ENCODE data around the gene PRKCA. TPM values are rescaled to one million over a fixed set of nuclear protein-coding genes. Genes with fewer than 3 reads are reported as not detected.
A peak's percentile ranks its signal among the peaks of the same experiment; 100 is the strongest.

PRKCA gene
- total RNA-seq, 1 donor from 2014 or later: 16.4 TPM

DNA sequence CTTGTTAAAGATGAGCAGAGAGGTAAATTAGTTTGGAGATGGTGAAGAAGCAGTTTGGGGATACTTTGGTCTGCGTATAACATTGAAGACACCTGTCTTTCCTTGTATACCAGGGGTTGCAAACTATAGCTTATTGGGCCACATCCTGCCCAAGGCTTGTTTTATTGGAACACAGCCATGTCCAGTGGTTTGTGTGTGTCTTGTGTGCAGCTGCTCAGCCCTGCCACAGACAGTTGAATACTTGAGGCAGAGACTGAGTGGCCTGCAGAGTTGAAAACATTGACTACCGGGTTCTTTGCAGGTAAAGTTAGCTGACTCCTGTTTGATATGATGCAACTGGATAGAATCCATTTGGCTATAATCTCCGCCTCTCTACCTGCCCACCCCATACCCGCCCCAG is 224.4 kb downstream of the PRKCA start:
- Mint-ChIP-seq H3K4me3 (ENCODE audit: low read depth) (no peak overlapping the region), H3K4me1 (ENCODE audit: low read depth) (peaks cover 5% of the 10 kb centered on the region), H3K27ac (no peak overlapping the region), H3K27me3 (no peaks in the 10 kb centered on the region), H3K36me3 (ENCODE audit: insufficient read depth) (no peaks in the 10 kb centered on the region), H3K9me3 (ENCODE audit: low read depth) (no peaks in the 10 kb centered on the region)
- TF ChIP-seq, protein P1, sequence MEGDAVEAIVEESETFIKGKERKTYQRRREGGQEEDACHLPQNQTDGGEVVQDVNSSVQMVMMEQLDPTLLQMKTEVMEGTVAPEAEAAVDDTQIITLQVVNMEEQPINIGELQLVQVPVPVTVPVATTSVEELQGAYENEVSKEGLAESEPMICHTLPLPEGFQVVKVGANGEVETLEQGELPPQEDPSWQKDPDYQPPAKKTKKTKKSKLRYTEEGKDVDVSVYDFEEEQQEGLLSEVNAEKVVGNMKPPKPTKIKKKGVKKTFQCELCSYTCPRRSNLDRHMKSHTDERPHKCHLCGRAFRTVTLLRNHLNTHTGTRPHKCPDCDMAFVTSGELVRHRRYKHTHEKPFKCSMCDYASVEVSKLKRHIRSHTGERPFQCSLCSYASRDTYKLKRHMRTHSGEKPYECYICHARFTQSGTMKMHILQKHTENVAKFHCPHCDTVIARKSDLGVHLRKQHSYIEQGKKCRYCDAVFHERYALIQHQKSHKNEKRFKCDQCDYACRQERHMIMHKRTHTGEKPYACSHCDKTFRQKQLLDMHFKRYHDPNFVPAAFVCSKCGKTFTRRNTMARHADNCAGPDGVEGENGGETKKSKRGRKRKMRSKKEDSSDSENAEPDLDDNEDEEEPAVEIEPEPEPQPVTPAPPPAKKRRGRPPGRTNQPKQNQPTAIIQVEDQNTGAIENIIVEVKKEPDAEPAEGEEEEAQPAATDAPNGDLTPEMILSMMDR (IDR thresholded peaks at IDR 0.05; ENCODE audit: unreplicated experiment): no peak
- no peak for DNase-seq (ENCODE audit: low spot score, unreplicated experiment)

- Mint-ChIP-seq H3K27ac (no peak overlapping the region), H3K36me3 (ENCODE audit: insufficient read depth) (no peaks in the 10 kb centered on the region), H3K4me1 (ENCODE audit: low read depth) (peaks cover 5% of the 10 kb centered on the region), H3K4me3 (ENCODE audit: low read depth) (no peak overlapping the region), H3K27me3 (no peaks in the 10 kb centered on the region), H3K9me3 (ENCODE audit: low read depth) (no peaks in the 10 kb centered on the region)
- no peak for DNase-seq (ENCODE audit: low spot score, unreplicated experiment)
- TF ChIP-seq, protein P1 (IDR thresholded peaks at IDR 0.05; ENCODE audit: unreplicated experiment): no peak
These were observed 224.9 kb downstream of the PRKCA start for GRCh38 chr17:66527335-66527734.

GRCh38 chr17:66531851-66532295 is 229.5 kb downstream of the PRKCA start:
- H3K4me1 Mint-ChIP-seq (ENCODE audit: low read depth): peaks cover 12% of the 10 kb centered on the region
- TF ChIP-seq, protein P1 (IDR thresholded peaks at IDR 0.05; ENCODE audit: unreplicated experiment): no peak
- no peak overlapping the region for H3K27ac Mint-ChIP-seq
- no peaks in the 10 kb centered on the region for H3K36me3 Mint-ChIP-seq (ENCODE audit: insufficient read depth)
- no peaks in the 10 kb centered on the region for H3K27me3 Mint-ChIP-seq
- H3K4me3 Mint-ChIP-seq (ENCODE audit: low read depth): no peak overlapping the region
- no peak for DNase-seq (ENCODE audit: low spot score, unreplicated experiment)
- H3K9me3 Mint-ChIP-seq (ENCODE audit: low read depth): no peaks in the 10 kb centered on the region

DNA sequence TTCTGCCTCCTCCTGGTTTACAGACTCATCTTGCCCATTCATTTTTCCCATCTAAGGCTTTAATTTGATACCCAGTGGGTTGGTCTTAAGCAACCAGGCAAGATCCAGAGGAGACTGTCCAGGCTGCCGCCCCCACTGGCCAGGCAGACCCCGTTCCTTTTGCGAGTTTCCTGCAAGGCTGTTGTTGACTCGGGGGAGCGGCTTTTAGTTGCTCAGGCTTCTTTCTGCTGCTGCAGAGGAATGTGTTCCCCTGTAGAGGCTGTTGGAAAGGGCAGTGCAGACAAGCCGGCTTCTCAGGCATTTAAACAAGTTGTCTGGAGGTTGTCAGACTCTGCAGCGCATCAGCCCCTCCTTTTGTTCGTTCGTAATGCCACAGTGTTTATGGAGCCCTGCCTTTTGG is 231.2 kb downstream of the PRKCA start:
- Mint-ChIP-seq H3K27me3 (no peaks in the 10 kb centered on the region), H3K27ac (peak overlapping the region; percentile 62), H3K36me3 (ENCODE audit: insufficient read depth) (no peaks in the 10 kb centered on the region), H3K4me1 (ENCODE audit: low read depth) (peaks cover 12% of the 10 kb centered on the region), H3K4me3 (ENCODE audit: low read depth) (no peak overlapping the region), H3K9me3 (ENCODE audit: low read depth) (no peaks in the 10 kb centered on the region)
- peak; percentile 14 for DNase-seq (ENCODE audit: low spot score, unreplicated experiment)
- TF ChIP-seq, protein P1 (IDR thresholded peaks at IDR 0.05; ENCODE audit: unreplicated experiment): no peak

DNA sequence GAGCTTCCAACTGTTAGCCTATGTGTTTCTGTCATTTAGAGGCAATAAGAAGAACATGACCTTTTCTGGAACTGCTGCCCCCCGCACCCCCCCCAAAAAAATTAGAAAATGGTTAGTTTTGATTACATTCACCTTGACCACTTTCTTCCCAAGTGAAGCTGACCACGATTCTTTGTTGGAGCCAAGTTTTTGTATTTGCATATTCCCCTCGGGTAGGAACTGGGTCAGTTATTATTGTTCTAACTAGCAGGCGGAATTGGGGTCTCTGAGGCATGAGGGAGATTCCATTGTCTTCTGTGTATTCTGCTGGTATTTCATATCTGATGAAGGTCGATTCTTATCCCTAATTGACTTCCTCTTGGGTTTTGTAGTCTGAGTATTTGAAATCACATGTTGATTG is 231.6 kb downstream of the PRKCA start:
- Mint-ChIP-seq H3K27ac (peak overlapping the region; percentile 62), H3K4me1 (ENCODE audit: low read depth) (peaks cover 12% of the 10 kb centered on the region), H3K4me3 (ENCODE audit: low read depth) (no peak overlapping the region), H3K36me3 (ENCODE audit: insufficient read depth) (no peaks in the 10 kb centered on the region), H3K27me3 (no peaks in the 10 kb centered on the region), H3K9me3 (ENCODE audit: low read depth) (no peaks in the 10 kb centered on the region)
- TF ChIP-seq, protein P1 (IDR thresholded peaks at IDR 0.05; ENCODE audit: unreplicated experiment): no peak
- DNase-seq (ENCODE audit: low spot score, unreplicated experiment): no peak

Data from progenitor cell of endocrine pancreas (in vitro differentiated cells).